ENCODE results near the gene MAGEB2.
A peak's percentile ranks its signal among the peaks of the same experiment; 100 is the strongest.
"Not testable (repeated sequence)": the region's sequence is repeated elsewhere in the genome, so short reads cannot be mapped to it uniquely, and the experiment has no call there.

Gene MAGEB2, protein sequence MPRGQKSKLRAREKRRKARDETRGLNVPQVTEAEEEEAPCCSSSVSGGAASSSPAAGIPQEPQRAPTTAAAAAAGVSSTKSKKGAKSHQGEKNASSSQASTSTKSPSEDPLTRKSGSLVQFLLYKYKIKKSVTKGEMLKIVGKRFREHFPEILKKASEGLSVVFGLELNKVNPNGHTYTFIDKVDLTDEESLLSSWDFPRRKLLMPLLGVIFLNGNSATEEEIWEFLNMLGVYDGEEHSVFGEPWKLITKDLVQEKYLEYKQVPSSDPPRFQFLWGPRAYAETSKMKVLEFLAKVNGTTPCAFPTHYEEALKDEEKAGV

DNA sequence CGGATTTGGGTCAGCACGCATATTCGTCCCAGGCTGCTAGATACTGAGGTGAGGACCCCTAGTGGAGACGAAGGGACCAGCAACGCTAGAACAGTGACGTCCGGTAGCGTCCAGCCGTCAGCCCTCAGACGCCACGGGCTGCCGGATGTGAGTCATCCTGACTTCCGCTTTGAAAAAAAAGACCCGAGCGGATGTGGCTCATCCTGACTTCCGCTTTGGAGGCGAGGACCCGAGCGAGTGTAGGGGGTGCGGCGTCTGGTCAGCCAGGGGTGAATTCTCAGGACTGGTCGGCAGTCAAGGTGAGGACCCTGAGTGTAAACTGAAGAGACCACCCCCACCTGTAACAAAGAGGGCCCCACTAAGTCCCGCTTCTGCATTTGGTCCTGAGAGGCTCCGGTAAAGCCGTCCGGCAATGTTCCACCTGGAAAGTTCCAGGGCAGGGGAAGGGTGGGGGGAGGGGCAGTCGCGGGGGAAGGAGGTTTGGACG lies at the start of gene MAGEB2:
Gene MAGEB2, plus strand, starts transcription at position 207 of the 487 bp plus-strand sequence. CDS start 3,018 bp downstream, outside the sequence.
- DNase-seq = no peak

DNA sequence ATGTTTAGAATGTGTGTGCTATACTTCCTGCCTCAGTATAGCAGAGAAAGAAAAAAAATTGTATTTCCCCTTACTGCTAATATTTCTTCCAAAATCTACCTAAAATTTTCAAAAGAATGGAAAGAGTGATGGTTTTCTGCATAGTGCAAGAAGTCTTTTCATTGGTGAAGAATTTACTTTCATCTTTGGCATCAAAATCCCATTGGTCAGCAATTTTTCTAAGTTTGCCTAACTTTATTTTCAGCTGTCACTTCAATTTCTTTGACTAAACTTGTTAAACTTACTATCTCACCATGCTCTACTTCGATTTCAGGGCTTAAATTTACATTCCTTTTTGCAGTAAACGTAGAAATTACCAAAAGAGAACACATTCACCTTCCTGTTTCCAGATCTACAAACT lies 44.5 kb upstream of the MAGEB2 start:
- no peak for DNase-seq

DNA sequence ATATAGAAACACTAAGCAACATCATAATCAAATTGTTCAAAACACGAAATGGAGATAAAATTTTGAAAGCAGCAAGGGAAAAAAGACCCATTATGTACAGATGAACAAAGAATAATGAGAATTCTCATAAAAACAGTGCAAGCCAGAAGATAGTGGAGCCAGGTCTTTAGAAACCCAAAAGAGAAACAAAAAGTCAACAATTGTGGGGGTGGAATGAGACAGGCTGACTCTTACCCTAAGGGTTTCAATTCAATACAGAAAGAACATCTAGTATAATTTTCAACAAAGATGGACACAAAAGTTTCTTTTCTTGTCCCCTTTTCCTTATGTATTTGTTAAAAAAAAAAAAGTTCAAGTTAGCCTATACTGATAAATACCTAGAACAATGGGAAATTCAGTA lies 34.0 kb upstream of the MAGEB2 start:
- no peak for DNase-seq

DNA sequence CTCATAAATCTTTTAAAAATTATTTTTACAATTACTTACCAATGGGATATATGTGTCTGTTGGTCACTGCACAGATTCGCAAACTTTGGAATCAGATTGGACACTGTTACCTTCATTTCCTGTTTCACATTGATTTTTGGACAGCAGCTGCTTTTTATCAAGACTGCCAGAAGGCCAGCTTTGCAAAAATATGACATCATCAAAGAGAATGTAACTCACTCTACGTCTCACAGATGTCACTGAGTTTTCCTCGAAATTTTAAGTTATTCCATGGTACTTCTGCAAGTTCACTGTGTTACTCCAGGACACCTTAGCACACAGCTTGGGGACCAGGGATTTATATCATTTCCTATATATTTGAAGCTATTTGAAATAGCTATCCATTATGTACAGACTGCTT lies 31.8 kb upstream of the MAGEB2 start:
- no peak for DNase-seq

- no peak for DNase-seq
Measured at GRCh38 chrX:30190426-30190825, 24.9 kb upstream of the MAGEB2 start.

GRCh38 chrX:30193910-30194309 lies 21.5 kb upstream of the MAGEB2 start:
- DNase-seq = not testable (repeated sequence)

- DNase-seq = peak; percentile 14
Measured at GRCh38 chrX:30196322-30196721, 19.0 kb upstream of the MAGEB2 start.

DNA sequence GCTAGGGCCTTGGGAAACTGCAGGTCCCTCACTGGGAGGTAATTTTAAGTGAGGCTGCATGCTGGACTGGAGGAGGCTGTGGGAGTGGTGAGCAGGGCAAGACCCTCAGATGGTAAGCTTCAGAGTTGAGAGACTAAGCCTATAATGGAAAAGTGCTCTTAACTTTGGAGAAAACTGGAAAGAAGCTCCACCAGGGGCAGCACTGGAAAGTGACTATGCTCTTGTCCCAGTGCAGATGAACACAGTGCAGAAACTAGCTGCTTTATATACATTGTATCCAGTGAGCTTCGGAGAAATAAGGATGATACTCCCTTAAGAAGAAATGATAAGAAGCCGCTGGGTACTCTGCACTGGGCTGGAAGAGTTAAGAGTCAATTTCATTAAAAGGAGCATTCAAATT lies 3.2 kb upstream of the MAGEB2 start:
- DNase-seq = no peak

GRCh38 chrX:30217465-30217864 lies 2.1 kb downstream of the MAGEB2 start:
- DNase-seq = peak; percentile 50

GRCh38 chrX:30219372-30219771 lies 4.0 kb downstream of the MAGEB2 start:
- DNase-seq = no peak

GRCh38 chrX:30220661-30221060 lies 5.3 kb downstream of the MAGEB2 start:
- DNase-seq = peak; percentile 57

DNA sequence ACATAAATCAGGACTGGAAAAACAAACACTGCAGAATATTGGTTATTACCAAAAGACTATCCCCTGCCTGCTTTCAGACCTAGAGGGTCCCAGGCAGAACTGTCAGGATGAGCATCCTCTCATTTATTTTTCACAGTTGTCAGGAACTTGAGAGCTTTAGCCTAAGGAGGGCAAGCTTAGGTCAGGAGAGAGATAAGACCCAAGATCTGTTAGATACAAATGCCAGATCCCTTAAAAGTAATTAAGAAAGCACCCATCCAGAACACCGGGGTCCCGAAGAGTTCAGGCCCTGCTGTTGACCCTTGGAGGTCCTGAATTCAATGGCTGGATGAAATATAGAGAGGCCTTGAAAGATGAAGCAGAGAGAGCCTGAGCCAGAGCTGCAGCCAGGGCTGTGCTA lies 9.2 kb downstream of the MAGEB2 start:
- DNase-seq = no peak

- DNase-seq = no peak
Measured at GRCh38 chrX:30228526-30228925, 13.2 kb downstream of the MAGEB2 start.

GRCh38 chrX:30230395-30230794 lies 15.0 kb downstream of the MAGEB2 start, which contains the start of gene MAGEB3:
MAGEB3 (plus strand) TSS chrX:30230657; CDS start chrX:30235925, 5,268 bp downstream.
- no peak for DNase-seq

GRCh38 chrX:30241724-30242415 lies 26.5 kb downstream of the MAGEB2 start, which contains the start of gene MAGEB4:
MAGEB4 (plus strand) TSS chrX:30242000; CDS start chrX:30242136, 136 bp downstream.
- no peak for DNase-seq

DNA sequence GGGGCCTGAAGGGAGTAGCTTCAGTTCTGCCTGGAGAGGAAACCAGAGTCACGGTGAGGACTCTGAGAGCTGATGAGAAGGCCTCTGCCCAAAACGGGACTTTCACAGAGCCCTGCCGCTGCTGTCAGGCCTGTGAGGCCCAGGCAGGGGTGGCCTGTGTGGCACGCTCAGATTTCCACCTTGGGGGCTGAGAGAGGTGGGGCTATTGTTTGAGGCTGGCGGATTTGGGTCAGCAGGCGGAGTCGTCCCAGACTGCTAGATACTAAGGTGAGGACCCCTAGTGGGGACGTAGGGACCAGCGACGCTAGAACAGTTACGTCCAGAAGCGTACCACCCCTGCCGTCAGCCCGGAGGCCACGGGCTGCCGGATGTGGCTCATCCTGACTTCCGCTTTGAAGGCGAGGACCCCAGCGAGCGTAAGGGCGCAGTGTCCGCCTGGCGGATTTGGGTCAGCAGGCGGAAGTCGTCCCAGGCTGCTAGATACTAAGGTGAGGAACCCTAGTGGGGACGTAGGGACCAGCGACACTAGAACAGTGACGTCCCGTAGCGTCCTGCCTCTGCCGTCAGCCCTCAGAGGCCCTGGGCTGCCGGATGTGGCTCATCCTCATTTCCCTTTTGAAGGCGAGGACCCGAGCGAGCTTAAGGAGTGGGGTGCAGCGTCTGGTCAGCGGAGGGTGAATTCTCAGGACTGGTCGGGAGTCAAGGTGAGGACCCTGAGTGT lies 31.6 kb downstream of the MAGEB2 start, which contains the start of gene MAGEB1:
Gene MAGEB1, plus strand, starts transcription at position 378 of the 721 bp plus-strand sequence. CDS start 3,348 bp downstream, outside the sequence.
- no peak for DNase-seq

- no peak for DNase-seq
Measured at GRCh38 chrX:30248854-30249253, 33.5 kb downstream of the MAGEB2 start.

- no peak for DNase-seq
Measured at GRCh38 chrX:30253257-30253656, 37.9 kb downstream of the MAGEB2 start.

DNA sequence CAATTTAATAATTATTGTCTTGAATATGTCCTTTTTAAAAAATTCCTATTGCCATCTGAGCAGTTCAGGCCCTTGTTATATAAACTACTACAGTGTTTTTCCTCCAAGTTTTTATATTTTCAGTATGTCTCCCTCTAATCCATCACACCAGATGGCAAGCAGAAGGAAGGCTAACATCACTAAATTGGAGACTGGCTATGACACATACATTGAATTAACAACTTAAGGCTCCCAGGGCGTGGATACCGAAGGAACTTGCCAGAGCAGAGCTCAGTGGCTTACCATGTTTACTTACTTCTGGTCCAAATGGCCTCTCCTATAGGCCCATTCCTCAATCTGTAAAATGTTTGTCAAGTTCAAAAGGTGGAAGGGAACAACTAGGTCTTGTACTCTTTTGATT lies 44.6 kb downstream of the MAGEB2 start:
- DNase-seq = no peak

- DNase-seq = no peak
Measured at GRCh38 chrX:30261012-30261411, 45.6 kb downstream of the MAGEB2 start.

DNA sequence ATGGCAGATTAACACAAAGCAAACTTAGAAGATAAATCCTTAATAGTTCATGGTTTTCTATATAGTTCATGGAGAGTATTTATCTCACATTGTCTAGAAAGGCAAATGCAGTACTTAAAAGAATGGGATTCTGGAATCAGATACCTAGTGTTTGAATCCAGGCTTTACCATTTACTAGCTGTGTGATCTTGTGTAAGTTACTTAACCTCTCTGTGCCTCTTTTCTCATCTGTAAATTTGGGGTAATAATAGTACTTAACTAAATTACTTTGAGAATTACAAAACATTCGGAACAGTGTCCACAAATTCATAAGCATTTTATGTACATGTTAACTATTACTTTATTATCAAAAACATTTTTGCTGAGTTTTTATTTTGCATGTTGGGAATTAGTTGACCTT lies 47.4 kb downstream of the MAGEB2 start:
- no peak for DNase-seq

Data from hematopoietic multipotent progenitor cell treated with erythropoietin and hydrocortisone succinate and interleukin-3 and kit ligand, for 6 days (in vitro differentiated cells).